HepG2 (cell line): Measurements from ENCODE around the gene KRTDAP.

Experiments
- CENPT ChIP-seq: sonication (generic); formaldehyde crosslinking; IDR thresholded peaks from 2 replicates; pipeline ENCODE4 v1.8.0; 2022; ENCODE audit warnings: low read depth, mild to moderate bottlenecking, moderate library complexity, missing genetic modification reagents
- ELF4 ChIP-seq: sonication (generic); formaldehyde crosslinking; IDR thresholded peaks from 2 replicates; pipeline ENCODE4 v1.5.0; 2020; ENCODE audit warnings: missing genetic modification reagents, mild to moderate bottlenecking, moderate library complexity, borderline replicate concordance
- JUND ChIP-seq: sonication (generic); formaldehyde crosslinking; IDR thresholded peaks from 2 replicates; pipeline ENCODE4 v1.8.0; 2022; ENCODE audit warnings: mild to moderate bottlenecking, missing genetic modification reagents
- POLR2G ChIP-seq: fragments of 200-400 bp; formaldehyde crosslinking; IDR thresholded peaks from 2 replicates; pipeline ENCODE4 v1.6.1; 2018; ENCODE audit warnings: mild to moderate bottlenecking, low read depth, low read length, moderate library complexity
- ZNF318 ChIP-seq: sonication (generic); formaldehyde crosslinking; IDR thresholded peaks from 2 replicates; pipeline ENCODE4 v1.4.0; 2020; ENCODE audit warnings: mild to moderate bottlenecking, missing genetic modification reagents
- ZNF670 ChIP-seq: sonication (generic); formaldehyde crosslinking; IDR thresholded peaks from 2 replicates; pipeline ENCODE4 v1.8.0; 2022; ENCODE audit warnings: mild to moderate bottlenecking, missing genetic modification reagents, borderline replicate concordance

- TF ChIP-seq ZNF670 (no peak), ELF4 (CRISPR knock-in tag) (no peak), JUND (CRISPR knock-in tag) (no peak), CENPT (no peak), POLR2G (no peak), ZNF318 (CRISPR knock-in tag) (no peak)
Observed at GRCh38 chr19:35533822-35534392, 43.6 kb upstream of the KRTDAP start.
